Endothelial cell (in vitro differentiated cells): ENCODE results near the gene MGAT4C. TPM values are rescaled to one million over a fixed set of nuclear protein-coding genes. Genes with fewer than 3 reads are reported as not detected.
"Not testable (repeated sequence)": the region's sequence is repeated elsewhere in the genome, so short reads cannot be mapped to it uniquely, and the experiment has no call there.

Source experiments
- DNase-seq: peaks from one replicate; pipeline ENCODE4 v3.0.0; 2021; ENCODE audit warnings: low spot score
- H3K27ac Mint-ChIP-seq: one replicate; pipeline ENCODE4 v1.8.0; 2021; ENCODE audit warnings: mixed read lengths, inconsistent platforms; ENCODE audit not compliant: unreplicated experiment
- H3K27me3 Mint-ChIP-seq: one replicate; pipeline ENCODE4 v1.8.0; 2021; ENCODE audit warnings: mild to moderate bottlenecking, moderate library complexity, mixed read lengths, inconsistent platforms; ENCODE audit not compliant: unreplicated experiment
- H3K36me3 Mint-ChIP-seq: one replicate; pipeline ENCODE4 v1.8.0; 2021; ENCODE audit warnings: mild to moderate bottlenecking, low read depth, mixed read lengths, inconsistent platforms; ENCODE audit not compliant: unreplicated experiment
- H3K4me1 Mint-ChIP-seq: one replicate; pipeline ENCODE4 v1.8.0; 2021; ENCODE audit warnings: mild to moderate bottlenecking, mixed read lengths, inconsistent platforms; ENCODE audit not compliant: unreplicated experiment
- H3K4me3 Mint-ChIP-seq: one replicate; pipeline ENCODE4 v1.8.0; 2021; ENCODE audit warnings: mild to moderate bottlenecking, mixed read lengths, inconsistent platforms; ENCODE audit not compliant: unreplicated experiment
- H3K9me3 Mint-ChIP-seq: one replicate; pipeline ENCODE4 v1.8.0; 2021; ENCODE audit warnings: mixed read lengths, inconsistent platforms; ENCODE audit not compliant: unreplicated experiment
- CTCF ChIP-seq: fragments of 200-600 bp; sonication (generic); IDR thresholded peaks from one replicate; pipeline ENCODE4 v1.5.0; 2021; ENCODE audit warnings: antibody characterized with exemption; ENCODE audit not compliant: unreplicated experiment
- total RNA-seq: library from RNA; stranded (reverse); fragmentation: NEBNext Ultra II Directional; extraction: Animal tissue kit (Norgen Biotek cat#: 25700); gene quantifications from one replicate; pipeline ENCODE4 v1.2.1, GENCODE V29; 2021; ENCODE audit not compliant: unreplicated experiment

Gene MGAT4C
- total RNA-seq, 1 donor from 2014 or later: 1.1 TPM

GRCh38 chr12:86137936-86138335 is 118.3 kb downstream of the MGAT4C start:
- DNase-seq: no peak
- Mint-ChIP-seq H3K27me3 (no peaks in the 10 kb centered on the region), H3K27ac (peak overlapping the region; percentile 81), H3K4me1 (peaks cover 11% of the 10 kb centered on the region), H3K36me3 (no peaks in the 10 kb centered on the region), H3K4me3 (no peak overlapping the region), H3K9me3 (no peaks in the 10 kb centered on the region)
- no peak for TF ChIP-seq CTCF

- Mint-ChIP-seq H3K4me1 (peaks cover 11% of the 10 kb centered on the region), H3K36me3 (no peaks in the 10 kb centered on the region), H3K9me3 (no peaks in the 10 kb centered on the region), H3K27me3 (no peaks in the 10 kb centered on the region), H3K4me3 (no peak overlapping the region), H3K27ac (no peak overlapping the region)
- DNase-seq: no peak
- no peak for TF ChIP-seq CTCF
Observed at GRCh38 chr12:86134561-86134960, 121.6 kb downstream of the MGAT4C start.

GRCh38 chr12:86126900-86127299 is 129.3 kb downstream of the MGAT4C start:
- not testable (repeated sequence) for H3K4me1 Mint-ChIP-seq, H3K36me3 Mint-ChIP-seq, H3K27ac Mint-ChIP-seq, H3K9me3 Mint-ChIP-seq, H3K4me3 Mint-ChIP-seq, DNase-seq, H3K27me3 Mint-ChIP-seq

- Mint-ChIP-seq H3K27ac (no peak overlapping the region), H3K36me3 (no peaks in the 10 kb centered on the region), H3K27me3 (no peaks in the 10 kb centered on the region), H3K4me1 (no peaks in the 10 kb centered on the region), H3K4me3 (no peak overlapping the region), H3K9me3 (no peaks in the 10 kb centered on the region)
- no peak for TF ChIP-seq CTCF
- DNase-seq: no peak
Observed at GRCh38 chr12:86122846-86123468, 133.2 kb downstream of the MGAT4C start.

GRCh38 chr12:86118161-86118560 is 138.0 kb downstream of the MGAT4C start:
- no peaks in the 10 kb centered on the region for H3K27me3 Mint-ChIP-seq
- no peaks in the 10 kb centered on the region for H3K4me1 Mint-ChIP-seq
- no peak overlapping the region for H3K4me3 Mint-ChIP-seq
- H3K9me3 Mint-ChIP-seq: no peaks in the 10 kb centered on the region
- H3K36me3 Mint-ChIP-seq: no peaks in the 10 kb centered on the region
- no peak overlapping the region for H3K27ac Mint-ChIP-seq
- no peak for DNase-seq
- TF ChIP-seq CTCF: no peak
